ENCODE measurements around the gene GPR135.

The GPR135 gene

GRCh38 chr14:59415836-59416602, 49.2 kb downstream of the GPR135 start:
- H3K4me3 ChIP-seq (ENCODE audit: low read depth, low read length): no peak overlapping the region
- in situ Hi-C loops (cut with HindIII; ENCODE audit: low sequenced_read_pairs): no loop called here
- TF ChIP-seq, protein P1, sequence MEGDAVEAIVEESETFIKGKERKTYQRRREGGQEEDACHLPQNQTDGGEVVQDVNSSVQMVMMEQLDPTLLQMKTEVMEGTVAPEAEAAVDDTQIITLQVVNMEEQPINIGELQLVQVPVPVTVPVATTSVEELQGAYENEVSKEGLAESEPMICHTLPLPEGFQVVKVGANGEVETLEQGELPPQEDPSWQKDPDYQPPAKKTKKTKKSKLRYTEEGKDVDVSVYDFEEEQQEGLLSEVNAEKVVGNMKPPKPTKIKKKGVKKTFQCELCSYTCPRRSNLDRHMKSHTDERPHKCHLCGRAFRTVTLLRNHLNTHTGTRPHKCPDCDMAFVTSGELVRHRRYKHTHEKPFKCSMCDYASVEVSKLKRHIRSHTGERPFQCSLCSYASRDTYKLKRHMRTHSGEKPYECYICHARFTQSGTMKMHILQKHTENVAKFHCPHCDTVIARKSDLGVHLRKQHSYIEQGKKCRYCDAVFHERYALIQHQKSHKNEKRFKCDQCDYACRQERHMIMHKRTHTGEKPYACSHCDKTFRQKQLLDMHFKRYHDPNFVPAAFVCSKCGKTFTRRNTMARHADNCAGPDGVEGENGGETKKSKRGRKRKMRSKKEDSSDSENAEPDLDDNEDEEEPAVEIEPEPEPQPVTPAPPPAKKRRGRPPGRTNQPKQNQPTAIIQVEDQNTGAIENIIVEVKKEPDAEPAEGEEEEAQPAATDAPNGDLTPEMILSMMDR (IDR thresholded peaks at IDR 0.05; ENCODE audit: low read depth, low read length, missing control alignments): no peak
- DNase-seq (ENCODE audit: low read depth): no peak
